ENCODE results near the gene ADRA2A.

ADRA2A gene

DNA sequence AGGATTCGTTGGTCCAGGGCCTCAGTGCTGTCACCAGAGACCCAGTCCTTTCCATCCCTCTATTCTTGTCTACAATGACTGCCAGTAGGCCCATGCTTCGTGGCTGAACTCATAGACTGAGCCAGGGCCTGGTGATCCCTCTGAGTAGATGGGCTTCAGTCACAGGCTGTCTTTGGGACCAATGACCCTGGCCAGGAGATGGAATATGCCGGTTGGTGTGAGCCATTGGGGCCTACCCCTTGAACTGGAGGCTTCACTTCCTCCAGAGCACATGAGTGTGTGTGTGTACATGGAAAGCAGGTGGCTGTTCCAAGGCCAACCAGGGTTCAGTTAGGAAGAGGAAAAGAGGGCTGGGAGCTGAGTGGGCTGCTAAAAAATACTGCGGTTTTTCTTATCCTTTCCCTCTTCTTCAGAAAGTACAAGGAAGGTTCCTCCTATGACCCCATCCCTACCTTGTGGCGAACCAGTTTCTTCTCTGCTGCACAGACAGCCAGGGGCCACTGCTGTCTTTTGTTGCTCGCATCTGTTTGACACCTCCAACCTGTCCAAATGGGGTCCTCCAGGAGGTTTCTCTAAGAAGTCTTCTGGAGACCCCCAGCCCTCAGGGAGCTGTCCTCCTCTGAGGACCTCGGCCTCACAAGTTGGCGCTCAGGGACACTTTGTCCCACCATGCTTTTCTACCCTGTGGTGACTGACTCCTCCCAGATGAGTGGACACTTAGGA, 36.6 kb downstream of the ADRA2A start:
- no peak for DNase-seq

- no peak for DNase-seq
Observed at GRCh38 chr10:111113961-111114757, 37.3 kb downstream of the ADRA2A start.

DNA sequence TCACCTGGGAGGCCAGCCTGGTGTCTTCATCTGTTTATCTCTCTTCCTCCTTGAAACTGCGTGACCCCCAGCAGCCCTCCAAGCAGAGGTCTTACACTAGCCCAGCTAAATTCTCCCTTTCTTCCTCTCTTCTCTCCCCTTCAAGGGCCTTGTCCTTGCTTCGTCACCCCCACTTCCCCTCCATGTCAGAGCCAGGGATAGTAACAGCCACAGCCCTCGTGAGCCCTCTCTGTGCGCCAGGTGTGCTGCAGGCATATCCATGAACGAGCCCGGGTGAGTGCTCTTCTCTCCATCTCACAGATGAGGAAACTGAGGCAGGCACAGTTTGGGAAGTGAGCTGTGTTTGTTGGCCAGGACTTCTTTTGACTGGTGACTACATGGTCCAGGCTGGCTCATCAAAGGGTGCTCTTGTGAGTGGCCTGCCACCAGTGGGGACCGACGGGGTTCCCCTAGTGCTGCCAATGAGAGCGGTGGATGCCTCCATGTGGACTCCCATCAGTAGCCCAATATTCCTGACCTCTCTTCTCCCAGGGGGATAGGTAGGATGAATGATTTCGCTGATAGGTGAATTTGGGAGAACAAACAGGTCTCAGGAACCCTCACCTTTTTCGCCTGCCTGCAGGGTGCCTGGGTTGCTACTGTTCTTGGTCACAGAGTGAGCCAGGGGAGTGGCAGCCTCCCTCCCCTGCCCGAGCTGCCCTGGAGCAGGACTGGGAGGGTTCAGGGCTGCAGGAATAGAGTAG, 38.1 kb downstream of the ADRA2A start:
- DNase-seq: no peak

DNA sequence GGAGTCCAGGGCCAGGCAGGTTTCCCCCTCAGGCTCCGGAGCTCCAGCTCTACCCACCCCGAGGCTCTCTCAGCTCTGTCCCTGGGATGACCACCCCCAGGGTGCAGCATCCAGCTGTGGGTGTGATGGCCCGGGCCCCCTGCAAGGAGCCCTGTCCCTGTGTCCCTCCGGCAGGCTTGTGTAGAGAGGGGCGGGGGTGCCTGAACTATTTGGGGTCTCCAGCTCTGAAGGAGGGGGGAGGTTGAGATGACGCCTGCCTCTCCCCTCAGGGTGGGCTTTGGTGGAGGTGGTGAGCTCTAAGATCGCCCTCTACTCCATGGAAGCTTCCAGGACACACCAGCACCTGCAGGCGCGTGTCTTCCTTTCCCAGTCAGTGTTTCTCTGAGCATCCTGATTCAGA, 39.4 kb downstream of the ADRA2A start:
- no peak for DNase-seq

DNA sequence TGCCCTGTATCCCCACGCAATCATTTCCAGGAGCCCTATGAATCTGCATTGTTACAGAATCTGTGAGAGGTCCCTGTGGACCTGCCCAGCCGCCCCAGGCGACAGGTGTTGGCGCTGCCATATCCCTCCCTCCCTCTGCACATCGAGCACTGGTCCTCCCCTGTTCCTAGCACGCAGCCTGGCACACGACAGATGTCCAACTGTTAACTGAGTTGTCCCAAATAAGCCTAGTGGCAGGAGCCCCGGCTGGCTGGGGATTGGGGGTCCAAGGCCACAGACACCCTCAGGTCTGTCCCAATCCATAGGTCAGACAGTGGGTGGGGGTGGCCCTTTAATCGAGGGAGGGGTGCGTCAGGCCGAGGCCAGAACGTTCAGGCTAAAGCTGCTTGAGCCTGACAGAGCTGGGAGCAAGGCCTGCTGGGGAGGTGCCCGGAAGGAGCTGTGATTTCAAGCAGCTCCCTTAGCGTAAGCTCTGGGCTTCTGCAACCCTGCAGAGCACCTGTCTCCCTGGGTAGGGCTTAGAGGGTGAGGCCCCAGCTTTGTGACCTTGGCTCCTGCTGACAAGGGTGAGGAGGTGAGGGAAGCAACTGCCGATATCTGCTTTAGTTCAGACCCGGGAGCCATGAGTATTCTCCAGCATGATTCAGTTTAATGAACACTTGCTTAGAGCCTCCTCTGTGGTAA, 40.1 kb downstream of the ADRA2A start:
- DNase-seq: no peak

DNA sequence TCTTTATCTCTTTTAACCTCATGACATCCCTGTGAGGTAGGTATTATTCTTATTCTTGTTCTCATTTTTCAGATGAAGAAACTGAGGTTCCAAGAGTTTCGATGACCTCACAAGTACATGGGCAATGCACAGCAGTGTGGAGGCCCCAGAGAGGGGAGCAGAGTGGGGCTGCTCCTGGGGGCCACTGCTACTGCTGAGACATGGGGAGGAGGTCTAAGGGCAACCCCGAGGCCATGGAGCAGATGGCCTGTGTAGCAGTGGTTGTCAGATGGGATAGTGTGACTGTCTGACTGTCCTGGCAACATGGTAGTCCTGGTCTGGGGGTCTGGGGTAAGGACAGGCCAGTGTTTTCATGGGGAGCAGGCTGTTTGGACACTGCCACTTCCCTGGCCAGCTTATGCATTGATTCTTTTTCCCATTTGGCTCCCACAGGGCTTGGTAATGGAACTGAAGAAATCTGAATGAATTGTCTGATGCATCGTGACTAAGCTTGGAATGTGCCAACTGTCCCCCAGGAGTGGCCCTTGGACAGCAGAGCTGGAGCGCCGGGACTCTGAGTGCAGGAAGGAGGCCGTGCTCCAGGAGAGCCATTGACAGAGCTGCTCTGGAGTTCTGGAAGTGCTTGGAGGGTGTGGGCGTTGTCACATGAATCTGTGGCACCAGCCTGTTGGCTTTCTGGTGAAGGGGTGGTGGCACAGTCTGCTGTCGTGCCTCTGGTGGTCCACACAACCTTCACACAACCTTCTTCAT, 40.9 kb downstream of the ADRA2A start:
- DNase-seq: no peak

DNA sequence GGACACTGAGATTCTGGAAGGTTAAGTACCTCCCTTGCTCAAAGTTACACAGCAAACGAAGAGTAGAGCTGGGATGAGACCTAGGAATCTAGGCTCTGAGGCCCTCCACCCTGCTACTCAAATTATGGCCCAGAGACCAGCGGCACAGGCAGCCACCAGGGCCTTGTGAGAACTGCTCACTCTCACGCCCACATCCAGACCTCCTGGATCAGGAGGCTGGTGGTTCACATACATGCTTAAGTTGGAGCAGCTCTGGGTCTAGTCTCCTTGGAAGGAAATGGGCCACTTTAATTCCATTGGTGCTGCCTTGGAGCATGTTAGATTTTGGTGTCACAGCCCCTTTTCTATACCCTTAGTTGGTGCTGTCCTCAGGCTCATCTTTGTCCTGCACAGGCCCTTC, 41.9 kb downstream of the ADRA2A start:
- DNase-seq: no peak

- no peak for DNase-seq
Observed at GRCh38 chr10:111119637-111120036, 42.8 kb downstream of the ADRA2A start.

DNA sequence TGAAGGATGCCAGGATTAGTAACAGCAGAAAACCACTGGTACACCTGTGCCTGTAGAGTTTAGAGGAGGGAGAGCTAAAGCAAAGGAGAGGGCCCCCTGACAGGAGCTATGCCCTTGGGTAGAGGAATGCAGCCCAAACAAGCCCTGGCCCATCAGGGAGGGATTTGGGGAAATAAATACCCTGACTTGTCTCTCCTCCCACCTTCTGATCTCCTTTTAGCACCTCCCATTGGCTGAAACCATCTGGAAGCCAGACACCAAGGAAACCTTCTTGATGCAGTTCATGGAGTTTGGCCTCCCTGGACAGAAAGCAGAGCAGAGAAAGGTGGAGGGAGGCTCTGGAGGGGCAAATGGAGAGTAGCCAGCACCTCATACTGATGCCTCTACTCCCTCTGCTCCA, 45.3 kb downstream of the ADRA2A start:
- DNase-seq: no peak

- DNase-seq: no peak
Observed at GRCh38 chr10:111123883-111124282, 47.1 kb downstream of the ADRA2A start.

- DNase-seq: no peak
Observed at GRCh38 chr10:111125102-111125501, 48.3 kb downstream of the ADRA2A start.

DNA sequence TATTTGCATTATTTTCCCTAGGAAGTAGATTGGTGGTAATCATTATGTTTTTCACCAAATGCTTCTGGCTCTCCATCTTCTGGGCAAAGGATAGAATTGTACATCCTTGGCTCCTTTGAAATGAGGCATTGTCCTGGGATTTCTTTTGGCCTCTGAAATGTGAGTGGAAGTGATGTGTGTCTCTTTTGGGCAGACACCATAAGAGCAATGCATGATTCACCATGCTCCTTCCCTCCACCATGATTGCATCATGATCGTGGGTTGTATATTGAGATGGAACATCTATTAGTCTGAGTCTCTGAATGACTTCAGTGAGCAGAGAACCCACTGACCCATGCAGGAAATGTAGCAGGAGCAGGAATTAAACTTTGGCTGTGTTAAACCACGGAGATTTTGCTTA, 49.2 kb downstream of the ADRA2A start:
- no peak for DNase-seq

DNA sequence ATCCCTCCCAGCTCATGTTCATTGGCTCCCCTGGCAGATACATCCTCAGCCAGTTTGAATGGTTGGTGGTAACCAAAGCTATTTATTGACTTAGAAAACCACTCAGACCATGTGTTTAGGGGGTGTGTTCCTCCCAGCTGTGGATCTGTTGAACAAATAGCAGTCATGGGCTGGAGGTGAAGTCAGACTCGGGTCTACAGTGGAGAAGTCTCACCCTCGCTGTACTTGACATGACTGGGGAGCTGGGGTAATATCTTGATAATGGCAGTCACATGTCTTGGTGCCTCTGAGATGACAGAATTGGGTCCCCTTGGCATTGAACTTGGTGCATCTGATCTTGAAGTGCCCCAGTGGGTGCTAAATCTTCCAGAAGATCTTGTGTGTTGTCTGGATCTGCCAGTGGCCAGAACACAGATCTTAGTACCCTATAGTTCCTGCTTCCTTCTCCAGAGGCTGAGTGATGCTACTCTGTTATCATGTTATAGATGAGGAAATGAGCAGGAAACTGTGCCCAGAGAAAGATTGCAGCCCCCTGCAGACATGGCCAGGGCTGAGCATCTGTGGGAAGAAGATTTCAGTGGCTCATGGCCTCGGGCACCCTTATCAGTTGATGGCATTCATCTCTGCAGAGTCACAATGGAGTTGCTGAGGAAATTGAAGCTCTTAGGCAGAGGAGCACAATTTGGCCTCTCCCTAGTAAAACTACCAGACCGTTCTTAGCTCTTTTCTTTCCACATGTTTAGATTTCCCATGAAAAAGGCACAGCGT, 50.4 kb downstream of the ADRA2A start:
- DNase-seq: no peak

- no peak for DNase-seq
Observed at GRCh38 chr10:111128331-111129180, 51.7 kb downstream of the ADRA2A start.

DNA sequence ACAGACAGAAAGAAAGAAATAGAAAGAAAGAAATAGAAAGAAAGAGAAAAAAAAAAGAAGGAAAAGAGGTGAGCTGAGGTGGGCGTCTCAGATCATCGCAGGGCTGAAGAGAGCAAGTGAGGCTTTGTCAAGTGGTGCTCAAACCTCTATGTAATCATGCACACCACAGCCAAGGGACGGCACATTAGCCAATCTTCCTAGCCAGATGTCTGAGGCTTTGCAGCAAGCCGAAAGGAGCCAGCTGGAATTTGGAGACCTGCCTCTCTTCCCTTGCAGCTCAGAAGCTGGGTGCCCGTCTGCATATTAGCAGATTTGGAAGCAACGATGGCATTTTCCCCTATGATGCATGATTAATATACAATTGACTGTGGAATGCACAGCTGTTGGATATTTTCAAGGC, 52.5 kb downstream of the ADRA2A start:
- no peak for DNase-seq

GRCh38 chr10:111130471-111130870, 53.6 kb downstream of the ADRA2A start:
- no peak for DNase-seq
